Activated CD4-positive, alpha-beta T cell treated with anti-CD3 and anti-CD28 coated beads, Interleukin-2, amount 10 ng/mL, durations not matched to agents 24 days and 14 days (primary cell): ENCODE measurements around the gene RAB36. TPM values are rescaled to one million over a fixed set of nuclear protein-coding genes. Genes with fewer than 3 reads are reported as not detected.

Experiments used
- DNase-seq: peaks from one replicate; pipeline ENCODE4 v3.0.0; 2022
- H3K27ac Mint-ChIP-seq: one replicate; pipeline ENCODE4 v1.8.0; 2022; ENCODE audit warnings: mild to moderate bottlenecking, mixed read lengths
- H3K27me3 Mint-ChIP-seq: one replicate; pipeline ENCODE4 v1.8.0; 2022; ENCODE audit warnings: mixed read lengths
- H3K36me3 Mint-ChIP-seq: one replicate; pipeline ENCODE4 v1.8.0; 2022; ENCODE audit warnings: low read depth, mild to moderate bottlenecking, mixed read lengths
- H3K4me1 Mint-ChIP-seq: one replicate; pipeline ENCODE4 v1.8.0; 2021; ENCODE audit warnings: mixed read lengths
- H3K4me3 Mint-ChIP-seq: one replicate; pipeline ENCODE4 v1.8.0; 2022; ENCODE audit warnings: mild to moderate bottlenecking, moderate library complexity, mixed read lengths
- H3K9me3 Mint-ChIP-seq: one replicate; pipeline ENCODE4 v1.8.0; 2021; ENCODE audit warnings: mixed read lengths
- intact Hi-C: fragments of 100-400 bp; cut with micrococcal nuclease; formaldehyde crosslinking; loops from one replicate; pipeline ENCODE4 v1.15.1; 2023
- total RNA-seq: library from RNA; stranded (reverse); gene quantifications from 2 replicates; pipeline ENCODE4 v1.2.3, GENCODE V29; 2022

The RAB36 gene
- total RNA-seq, 1 donor from 2014 or later: not detected

- no peak overlapping the region for H3K27ac Mint-ChIP-seq
- peaks cover 46% of the 10 kb centered on the region for H3K4me1 Mint-ChIP-seq
- H3K4me3 Mint-ChIP-seq: no peak overlapping the region
These were observed 41.9 kb downstream of the RAB36 start for GRCh38 chr22:23187211-23187610.

GRCh38 chr22:23187871-23188700 lies 42.8 kb downstream of the RAB36 start:
- intact Hi-C loops: no loop called here
- no peak for DNase-seq
- H3K27ac Mint-ChIP-seq: peak overlapping the region; percentile 35
- peaks cover 4% of the 10 kb centered on the region for H3K9me3 Mint-ChIP-seq
- H3K27me3 Mint-ChIP-seq: no peaks in the 10 kb centered on the region
- H3K4me1 Mint-ChIP-seq: peaks cover 43% of the 10 kb centered on the region
- no peak overlapping the region for H3K4me3 Mint-ChIP-seq
- H3K36me3 Mint-ChIP-seq: peaks cover 32% of the 10 kb centered on the region

More at GRCh38 chr22:23187211-23187610, 41.9 kb downstream of the RAB36 start:
- Mint-ChIP-seq H3K36me3 (peaks cover 40% of the 10 kb centered on the region), H3K27me3 (no peaks in the 10 kb centered on the region), H3K9me3 (peaks cover 4% of the 10 kb centered on the region)
- no peak for DNase-seq
- intact Hi-C loops: no loop called here

GRCh38 chr22:23190526-23190925 lies 45.2 kb downstream of the RAB36 start:
- Mint-ChIP-seq H3K27ac (no peak overlapping the region), H3K4me3 (no peak overlapping the region)

GRCh38 chr22:23192133-23192532 lies 46.9 kb downstream of the RAB36 start:
- Mint-ChIP-seq H3K9me3 (no peaks in the 10 kb centered on the region), H3K4me1 (peaks cover 22% of the 10 kb centered on the region), H3K27ac (peak overlapping the region; percentile 7), H3K36me3 (peaks cover 17% of the 10 kb centered on the region), H3K27me3 (no peaks in the 10 kb centered on the region), H3K4me3 (no peak overlapping the region)
- no peak for DNase-seq
- intact Hi-C loops: no loop called here

More at GRCh38 chr22:23190526-23190925, 45.2 kb downstream of the RAB36 start:
- Mint-ChIP-seq H3K27me3 (no peaks in the 10 kb centered on the region), H3K4me1 (peaks cover 28% of the 10 kb centered on the region), H3K36me3 (peaks cover 22% of the 10 kb centered on the region), H3K9me3 (peaks cover 4% of the 10 kb centered on the region)
- intact Hi-C loops: no loop called here
- no peak for DNase-seq

- Mint-ChIP-seq H3K36me3 (peaks cover 17% of the 10 kb centered on the region), H3K27me3 (no peaks in the 10 kb centered on the region), H3K27ac (no peak overlapping the region), H3K4me1 (peaks cover 20% of the 10 kb centered on the region), H3K9me3 (no peaks in the 10 kb centered on the region), H3K4me3 (no peak overlapping the region)
- intact Hi-C loops: no loop called here
- DNase-seq: no peak
These were observed 47.3 kb downstream of the RAB36 start for GRCh38 chr22:23192558-23192957.

- Mint-ChIP-seq H3K27ac (no peak overlapping the region), H3K27me3 (no peaks in the 10 kb centered on the region), H3K4me1 (peaks cover 18% of the 10 kb centered on the region), H3K9me3 (no peaks in the 10 kb centered on the region), H3K4me3 (no peak overlapping the region), H3K36me3 (peaks cover 15% of the 10 kb centered on the region)
- intact Hi-C loops: no loop called here
- DNase-seq: no peak
These were observed 48.0 kb downstream of the RAB36 start for GRCh38 chr22:23193196-23193827.

GRCh38 chr22:23193882-23194281 lies 48.6 kb downstream of the RAB36 start:
- H3K9me3 Mint-ChIP-seq: no peaks in the 10 kb centered on the region
- no peak overlapping the region for H3K4me3 Mint-ChIP-seq
- H3K36me3 Mint-ChIP-seq: peaks cover 17% of the 10 kb centered on the region
- no peak for DNase-seq
- H3K27ac Mint-ChIP-seq: no peak overlapping the region
- peaks cover 18% of the 10 kb centered on the region for H3K4me1 Mint-ChIP-seq
- H3K27me3 Mint-ChIP-seq: no peaks in the 10 kb centered on the region
- intact Hi-C loops: no loop called here

GRCh38 chr22:23196165-23196564 lies 50.9 kb downstream of the RAB36 start:
- H3K27me3 Mint-ChIP-seq: no peaks in the 10 kb centered on the region
- peaks cover 14% of the 10 kb centered on the region for H3K36me3 Mint-ChIP-seq
- intact Hi-C loops: no loop called here
- no peaks in the 10 kb centered on the region for H3K9me3 Mint-ChIP-seq
- H3K27ac Mint-ChIP-seq: no peak overlapping the region
- no peak for DNase-seq
- peaks cover 15% of the 10 kb centered on the region for H3K4me1 Mint-ChIP-seq
- no peak overlapping the region for H3K4me3 Mint-ChIP-seq

- DNase-seq: no peak
- Mint-ChIP-seq H3K36me3 (peaks cover 10% of the 10 kb centered on the region), H3K27me3 (no peaks in the 10 kb centered on the region), H3K27ac (no peak overlapping the region), H3K4me1 (peaks cover 12% of the 10 kb centered on the region), H3K9me3 (no peaks in the 10 kb centered on the region), H3K4me3 (no peak overlapping the region)
- intact Hi-C loops: no loop called here
These were observed 52.6 kb downstream of the RAB36 start for GRCh38 chr22:23197836-23198235.

- peaks cover 8% of the 10 kb centered on the region for H3K4me1 Mint-ChIP-seq
- no peaks in the 10 kb centered on the region for H3K27me3 Mint-ChIP-seq
- peaks cover 15% of the 10 kb centered on the region for H3K36me3 Mint-ChIP-seq
- no peak overlapping the region for H3K27ac Mint-ChIP-seq
- no peak overlapping the region for H3K4me3 Mint-ChIP-seq
- DNase-seq: no peak
- no peaks in the 10 kb centered on the region for H3K9me3 Mint-ChIP-seq
- intact Hi-C loops: no loop called here
These were observed 53.9 kb downstream of the RAB36 start for GRCh38 chr22:23199159-23199558.

- no peaks in the 10 kb centered on the region for H3K27me3 Mint-ChIP-seq
- H3K4me3 Mint-ChIP-seq: no peak overlapping the region
- DNase-seq: no peak
- intact Hi-C loops: no loop called here
- H3K36me3 Mint-ChIP-seq: peaks cover 14% of the 10 kb centered on the region
- peaks cover 8% of the 10 kb centered on the region for H3K4me1 Mint-ChIP-seq
- no peaks in the 10 kb centered on the region for H3K9me3 Mint-ChIP-seq
- no peak overlapping the region for H3K27ac Mint-ChIP-seq
These were observed 55.6 kb downstream of the RAB36 start for GRCh38 chr22:23200898-23201297.

GRCh38 chr22:23202812-23203451 lies 57.7 kb downstream of the RAB36 start:
- no peaks in the 10 kb centered on the region for H3K27me3 Mint-ChIP-seq
- DNase-seq: no peak
- no peaks in the 10 kb centered on the region for H3K9me3 Mint-ChIP-seq
- no peak overlapping the region for H3K4me3 Mint-ChIP-seq
- intact Hi-C loops: no loop called here
- peaks cover 6% of the 10 kb centered on the region for H3K4me1 Mint-ChIP-seq
- peaks cover 15% of the 10 kb centered on the region for H3K36me3 Mint-ChIP-seq
- no peak overlapping the region for H3K27ac Mint-ChIP-seq

GRCh38 chr22:23203452-23204124 lies 58.3 kb downstream of the RAB36 start:
- Mint-ChIP-seq H3K36me3 (peaks cover 10% of the 10 kb centered on the region), H3K4me3 (no peak overlapping the region), H3K9me3 (no peaks in the 10 kb centered on the region), H3K4me1 (peaks cover 6% of the 10 kb centered on the region), H3K27ac (no peak overlapping the region), H3K27me3 (no peaks in the 10 kb centered on the region)
- no peak for DNase-seq
- intact Hi-C loops: no loop called here

- Mint-ChIP-seq H3K27ac (no peak overlapping the region), H3K36me3 (peaks cover 12% of the 10 kb centered on the region), H3K9me3 (no peaks in the 10 kb centered on the region), H3K4me1 (peaks cover 6% of the 10 kb centered on the region), H3K27me3 (no peaks in the 10 kb centered on the region), H3K4me3 (no peak overlapping the region)
- intact Hi-C loops: no loop called here
- DNase-seq: no peak
These were observed 58.8 kb downstream of the RAB36 start for GRCh38 chr22:23204125-23204488.
